ENCODE measurements around the gene KIF22.

GRCh38 chr16:29818082-29818481, 27.5 kb downstream of the KIF22 start:
- no peak for TF ChIP-seq CTCF (IDR thresholded peaks at IDR 0.05)
- no peak for TF ChIP-seq POLR2A (IDR thresholded peaks at IDR 0.05)
